Stimulated activated CD8-positive, alpha-beta memory T cell treated with anti-CD3 and anti-CD28 coated beads, Interleukin-15, amount 100 ng/mL, for 24 hours (primary cell): Measurements from ENCODE around the gene WDR74.
"Not testable (repeated sequence)": the region's sequence is repeated elsewhere in the genome, so short reads cannot be mapped to it uniquely, and the experiment has no call there.

Experiments used
- DNase-seq: peaks from one replicate; pipeline ENCODE4 v3.0.0-alpha.2; 2020; ENCODE audit warnings: low read depth

WDR74 gene

GRCh38 chr11:62859281-62859703 lies 19.9 kb upstream of the WDR74 start:
- not testable (repeated sequence) for DNase-seq

GRCh38 chr11:62858201-62858600 lies 18.8 kb upstream of the WDR74 start:
- no peak for DNase-seq

- no peak for DNase-seq
These were observed 18.2 kb upstream of the WDR74 start for GRCh38 chr11:62857541-62857982.

GRCh38 chr11:62856333-62856895 lies 17.0 kb upstream of the WDR74 start:
- no peak for DNase-seq

DNA sequence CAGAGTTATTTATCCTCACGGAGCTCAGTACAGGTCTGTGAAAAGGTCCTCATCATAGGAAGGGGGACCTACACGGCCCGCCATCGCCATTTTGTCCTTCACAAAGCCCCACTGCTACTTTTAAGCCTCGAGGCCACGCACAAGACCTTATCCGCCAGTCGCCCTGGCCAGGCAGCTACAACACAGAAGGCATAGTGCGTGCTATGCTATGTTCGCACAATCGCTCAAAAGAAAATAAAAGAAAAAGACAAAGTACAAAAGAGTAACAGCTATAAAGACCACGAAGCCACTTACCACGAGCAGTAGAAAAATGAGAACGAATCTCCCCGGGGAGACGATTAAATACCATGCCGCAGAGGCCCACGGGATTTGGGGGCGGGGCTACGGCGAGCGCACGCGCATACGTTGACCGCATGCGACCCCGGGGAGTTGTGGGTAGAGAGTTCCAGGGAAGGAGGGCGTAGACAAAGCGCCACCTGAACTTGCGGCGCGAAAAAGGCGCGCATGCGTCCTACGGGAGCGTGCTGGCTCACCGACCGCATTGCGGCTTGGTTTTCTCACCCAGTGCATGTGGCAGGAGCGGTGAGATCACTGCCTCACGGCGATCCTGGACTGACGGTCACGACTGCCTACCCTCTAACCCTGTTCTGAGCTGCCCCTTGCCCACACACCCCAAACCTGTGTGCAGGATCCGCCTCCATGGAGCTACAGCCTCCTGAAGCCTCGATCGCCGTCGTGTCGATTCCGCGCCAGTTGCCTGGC lies 16.4 kb upstream of the WDR74 start:
- DNase-seq: peak; percentile 98

DNA sequence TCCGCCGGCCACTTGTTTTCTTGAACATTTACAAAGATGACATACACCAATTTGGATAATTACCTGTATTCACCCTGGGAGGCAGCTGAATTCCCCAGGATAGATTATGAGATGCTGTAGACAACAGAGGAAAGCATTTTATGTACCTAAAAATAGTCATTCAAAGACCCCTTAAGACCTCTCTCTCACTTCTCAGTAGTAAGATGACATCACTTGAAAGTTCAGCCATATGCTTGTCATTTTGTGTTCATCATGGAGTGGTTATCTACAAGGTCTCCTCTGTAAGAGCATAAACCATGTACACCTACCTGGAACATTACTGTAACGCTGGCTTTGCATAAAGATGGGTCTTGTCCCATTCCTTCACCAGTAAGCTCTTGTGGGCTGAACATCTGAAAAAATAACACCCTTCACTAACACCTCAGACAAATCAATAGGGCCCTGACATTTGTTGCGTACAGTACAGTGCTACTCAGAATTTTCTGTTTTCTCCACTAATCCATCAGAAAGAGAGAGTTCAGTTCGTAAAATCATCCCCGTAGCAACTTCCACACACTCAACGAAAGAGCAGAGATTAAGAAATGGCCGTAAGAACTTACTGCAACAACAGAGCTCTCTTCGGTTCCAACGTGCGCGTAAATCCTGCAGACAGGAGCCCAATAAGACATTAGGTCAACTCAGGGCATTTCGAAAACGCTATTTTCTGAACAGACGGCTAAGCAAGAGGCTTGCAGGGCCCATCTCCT lies 15.6 kb upstream of the WDR74 start:
- no peak for DNase-seq

DNA sequence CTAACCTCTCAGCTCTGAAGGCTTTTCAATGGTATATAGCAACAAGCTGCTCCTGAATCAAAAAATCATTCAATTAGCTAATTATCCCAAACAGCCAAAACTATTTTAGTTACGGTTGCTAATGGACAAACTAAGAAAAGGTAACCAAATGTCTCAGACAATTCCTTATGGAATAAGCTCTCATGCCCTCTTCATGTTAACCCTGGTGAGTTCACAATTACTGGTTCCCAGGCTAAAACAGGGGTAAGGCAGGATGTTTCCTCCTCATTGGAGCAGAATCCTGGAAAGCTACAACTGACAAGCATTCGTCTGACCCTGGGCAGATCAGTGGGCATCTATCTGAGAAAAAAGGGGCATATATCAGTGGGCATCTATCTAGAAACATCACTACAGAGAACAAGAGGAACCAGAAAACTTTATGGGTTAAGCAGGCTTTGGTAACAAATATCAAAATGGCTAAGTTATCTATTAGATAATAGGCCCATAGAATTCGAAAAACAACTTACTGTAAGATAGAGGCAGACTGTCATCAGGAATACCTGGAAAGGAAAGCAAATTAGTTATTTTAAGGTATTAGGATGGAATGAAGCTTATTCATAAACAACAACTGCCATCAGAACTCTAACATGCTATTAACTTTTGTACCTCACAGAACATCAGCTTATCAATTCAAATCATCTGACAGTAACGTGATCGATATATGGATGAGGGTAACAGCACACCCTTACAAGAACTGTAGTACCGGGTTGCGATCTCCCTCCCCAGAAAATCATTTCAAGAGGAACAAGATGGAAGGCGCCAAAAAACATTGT lies 14.8 kb upstream of the WDR74 start:
- DNase-seq: no peak

GRCh38 chr11:62853279-62853965 lies 14.0 kb upstream of the WDR74 start:
- DNase-seq: no peak

DNA sequence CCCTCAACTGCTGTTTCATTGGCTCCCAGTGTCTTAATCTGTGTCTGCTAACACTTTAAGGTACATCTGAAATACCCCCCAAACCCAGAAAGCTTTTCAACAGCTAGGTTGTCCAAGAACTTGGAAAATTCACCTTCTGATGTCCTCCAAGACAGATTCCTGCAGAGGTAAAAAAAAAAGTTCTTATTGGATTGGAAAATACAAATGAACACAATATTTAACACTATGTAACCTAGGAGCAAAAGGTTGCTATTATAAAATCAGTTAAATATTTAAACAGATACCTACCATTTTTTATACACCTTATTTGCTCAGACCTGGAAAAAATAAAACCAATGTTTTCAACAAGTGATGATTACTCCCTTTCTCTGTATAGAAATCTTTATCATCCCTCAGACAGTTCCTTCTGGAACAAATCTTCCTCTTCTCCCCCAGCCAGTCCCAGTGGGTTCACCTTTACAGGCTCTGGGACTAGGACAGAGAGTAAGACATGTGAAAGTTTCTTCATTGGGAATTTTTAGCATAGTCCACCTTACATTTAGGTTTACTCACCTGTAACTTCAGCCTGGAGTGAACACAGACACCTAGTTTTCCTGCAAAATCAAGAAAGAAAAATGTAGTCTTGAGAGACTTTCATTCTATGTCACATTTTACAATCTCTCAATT lies 13.3 kb upstream of the WDR74 start:
- no peak for DNase-seq

DNA sequence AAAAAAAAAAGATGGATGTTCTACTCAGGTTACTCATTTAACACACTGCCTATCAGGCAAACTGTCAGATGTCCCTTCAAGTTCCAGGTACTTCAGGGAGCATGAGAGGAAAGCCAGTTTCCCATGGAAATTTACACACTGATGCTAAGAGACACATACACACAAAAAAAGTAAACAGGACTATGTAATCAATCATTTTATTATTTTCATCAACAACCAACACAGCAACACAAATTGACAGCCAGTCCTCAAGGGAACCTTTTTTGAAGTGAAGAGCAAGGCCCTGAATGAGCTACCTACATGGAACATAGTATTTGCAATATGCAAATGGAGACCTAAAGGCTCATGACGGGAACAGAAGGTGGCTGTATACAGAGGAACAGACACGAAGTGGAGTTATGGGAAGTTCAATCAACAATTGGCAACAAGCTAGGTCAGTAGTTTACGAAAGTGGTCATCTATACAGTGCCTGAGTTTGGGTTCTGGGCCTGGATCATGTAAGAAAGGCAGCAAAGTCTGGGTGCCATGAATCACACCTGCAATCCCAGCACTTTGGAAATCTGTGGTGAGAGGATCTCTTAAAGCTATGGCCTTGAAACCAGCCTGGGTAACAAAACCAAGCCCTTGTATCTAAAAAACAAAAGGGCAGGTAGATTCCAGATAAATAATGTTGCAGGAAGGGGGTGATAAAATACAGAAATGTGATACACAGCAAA lies 12.6 kb upstream of the WDR74 start:
- no peak for DNase-seq

GRCh38 chr11:62850911-62851806 lies 11.8 kb upstream of the WDR74 start:
- no peak for DNase-seq

GRCh38 chr11:62847767-62848314 lies 8.5 kb upstream of the WDR74 start:
- no peak for DNase-seq

- DNase-seq: no peak
These were observed 6.8 kb upstream of the WDR74 start for GRCh38 chr11:62846177-62846576.

DNA sequence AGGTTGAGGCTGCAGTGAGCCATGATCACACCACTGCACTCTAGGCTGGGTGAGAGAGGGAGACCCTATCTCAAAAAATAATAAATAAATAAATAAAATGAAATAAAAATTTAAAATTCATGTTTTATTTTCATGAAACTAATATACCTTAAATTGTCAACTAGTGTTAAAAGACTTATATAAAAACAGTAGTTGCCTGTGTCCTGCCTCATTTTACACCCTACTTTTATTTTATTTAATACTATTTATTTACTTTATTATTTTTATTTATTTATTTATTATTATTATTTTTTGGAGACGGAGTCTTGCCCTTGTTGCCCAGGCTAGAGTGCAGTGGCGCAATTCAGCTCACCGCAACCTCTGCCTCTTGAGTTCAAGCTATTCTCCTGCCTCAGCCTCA lies 4.8 kb upstream of the WDR74 start:
- no peak for DNase-seq

GRCh38 chr11:62843466-62843865 lies 4.1 kb upstream of the WDR74 start:
- DNase-seq: no peak

GRCh38 chr11:62842891-62843290 lies 3.5 kb upstream of the WDR74 start:
- DNase-seq: not testable (repeated sequence)

GRCh38 chr11:62842171-62842741 lies 2.9 kb upstream of the WDR74 start:
- no peak for DNase-seq

GRCh38 chr11:62841361-62842170 lies 2.2 kb upstream of the WDR74 start:
- DNase-seq: no peak
